ENCODE results near the gene ACSS2.

- TF ChIP-seq CTCF (IDR thresholded peaks at IDR 0.05) (no peak), POLR2A (IDR thresholded peaks at IDR 0.05) (no peak), EP300 (IDR thresholded peaks at IDR 0.05) (no peak)
These were observed 78.5 kb downstream of the ACSS2 start for GRCh38 chr20:34954904-34955230.

Measured in tibial nerve (tissue), 4 donors.